Measurements from ENCODE around the gene RAB37.

The RAB37 gene

DNA sequence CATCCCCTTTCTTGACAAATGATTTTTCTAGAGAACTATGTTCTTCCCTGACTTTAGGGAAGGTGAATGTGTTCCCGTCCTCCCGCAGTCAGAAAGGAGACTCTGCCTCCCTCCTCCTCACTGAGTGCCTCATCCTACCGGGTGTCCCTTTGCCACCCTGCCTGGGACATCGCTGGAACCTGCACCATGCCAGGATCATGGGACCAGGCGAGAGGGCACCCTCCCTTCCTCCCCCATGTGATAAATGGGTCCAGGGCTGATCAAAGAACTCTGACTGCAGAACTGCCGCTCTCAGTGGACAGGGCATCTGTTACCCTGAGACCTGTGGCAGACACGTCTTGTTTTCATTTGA lies 31.7 kb downstream of the RAB37 start:
- Histone ChIP-seq H3K27me3 (ENCODE audit: insufficient read depth, low read length, poor library complexity, severe bottlenecking) (no peaks in the 10 kb centered on the region), H3K36me3 (ENCODE audit: insufficient read depth, low read length) (peaks cover 93% of the 10 kb centered on the region; the same call in 1 of the 2 replicates), H3K9me2 (replicated peaks; ENCODE audit: low read depth, low read length) (no peaks in the 10 kb centered on the region), H3K79me2 (ENCODE audit: insufficient read depth, low read length) (peaks cover 42% of the 10 kb centered on the region), H4K20me1 (ENCODE audit: insufficient read depth, low read length, poor library complexity, severe bottlenecking) (peaks cover 28% of the 10 kb centered on the region), H2AFZ (ENCODE audit: low read length) (no peak overlapping the region), H3K4me2 (ENCODE audit: low read depth, low read length, poor library complexity, severe bottlenecking) (no peak overlapping the region), H3F3A (ENCODE audit: low read depth) (no peaks in the 10 kb centered on the region), H3K4me3 (ENCODE audit: low read length, poor library complexity, severe bottlenecking) (no peak overlapping the region), H3K9ac (ENCODE audit: low read depth, low read length, poor library complexity, severe bottlenecking) (no peak overlapping the region), H3K9me3 (ENCODE audit: insufficient read depth, low read depth, low read length) (no peaks in the 10 kb centered on the region), H3K4me1 (ENCODE audit: insufficient read depth, low read length, poor library complexity, severe bottlenecking) (no peaks in the 10 kb centered on the region)
- TF ChIP-seq, protein P1, sequence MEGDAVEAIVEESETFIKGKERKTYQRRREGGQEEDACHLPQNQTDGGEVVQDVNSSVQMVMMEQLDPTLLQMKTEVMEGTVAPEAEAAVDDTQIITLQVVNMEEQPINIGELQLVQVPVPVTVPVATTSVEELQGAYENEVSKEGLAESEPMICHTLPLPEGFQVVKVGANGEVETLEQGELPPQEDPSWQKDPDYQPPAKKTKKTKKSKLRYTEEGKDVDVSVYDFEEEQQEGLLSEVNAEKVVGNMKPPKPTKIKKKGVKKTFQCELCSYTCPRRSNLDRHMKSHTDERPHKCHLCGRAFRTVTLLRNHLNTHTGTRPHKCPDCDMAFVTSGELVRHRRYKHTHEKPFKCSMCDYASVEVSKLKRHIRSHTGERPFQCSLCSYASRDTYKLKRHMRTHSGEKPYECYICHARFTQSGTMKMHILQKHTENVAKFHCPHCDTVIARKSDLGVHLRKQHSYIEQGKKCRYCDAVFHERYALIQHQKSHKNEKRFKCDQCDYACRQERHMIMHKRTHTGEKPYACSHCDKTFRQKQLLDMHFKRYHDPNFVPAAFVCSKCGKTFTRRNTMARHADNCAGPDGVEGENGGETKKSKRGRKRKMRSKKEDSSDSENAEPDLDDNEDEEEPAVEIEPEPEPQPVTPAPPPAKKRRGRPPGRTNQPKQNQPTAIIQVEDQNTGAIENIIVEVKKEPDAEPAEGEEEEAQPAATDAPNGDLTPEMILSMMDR (conservative IDR thresholded peaks at IDR 0.05; ENCODE audit: low read length), result no peak
- TF ChIP-seq EZH2phosphoT487 (IDR thresholded peaks at IDR 0.05; ENCODE audit: borderline replicate concordance), result no peak

DNA sequence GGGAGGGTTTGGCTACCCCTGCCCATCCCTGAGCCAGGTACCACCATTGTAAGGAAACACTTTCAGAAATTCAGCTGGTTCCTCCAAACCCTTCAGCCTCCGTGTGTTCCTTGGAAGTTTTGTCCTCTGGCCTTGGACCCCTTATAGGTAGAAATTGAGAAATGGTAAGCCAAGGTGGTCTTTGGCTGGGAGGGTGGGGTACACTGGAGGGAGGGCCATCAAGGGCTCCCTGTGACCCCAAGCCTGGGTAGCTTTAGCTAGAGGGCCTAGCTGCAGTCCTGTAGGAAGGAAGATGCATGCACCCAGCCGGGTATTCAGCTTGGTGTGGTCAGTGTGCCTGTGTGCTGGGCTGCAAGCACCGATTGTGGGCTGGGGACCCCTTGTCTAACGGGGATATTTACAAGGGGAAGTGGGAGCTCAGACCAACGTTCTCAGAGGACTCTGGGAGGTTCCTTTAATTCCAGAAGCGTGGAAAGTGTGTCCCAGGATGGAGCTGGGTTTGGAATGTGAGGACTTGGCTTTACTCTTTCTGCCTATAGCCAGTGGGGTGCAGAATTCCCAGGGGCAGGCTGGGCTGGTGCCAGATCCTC lies 32.3 kb downstream of the RAB37 start:
- H2AFZ ChIP-seq (ENCODE audit: low read length), result no peak overlapping the region
- H3K27me3 ChIP-seq (ENCODE audit: insufficient read depth, low read length, poor library complexity, severe bottlenecking), result no peaks in the 10 kb centered on the region
- no peaks in the 10 kb centered on the region for H3K9me3 ChIP-seq (ENCODE audit: insufficient read depth, low read depth, low read length)
- H3K4me2 ChIP-seq (ENCODE audit: low read depth, low read length, poor library complexity, severe bottlenecking), result no peak overlapping the region
- H3K36me3 ChIP-seq (ENCODE audit: insufficient read depth, low read length), result peaks cover 87% of the 10 kb centered on the region; the same call in 1 of the 2 replicates
- peaks cover 22% of the 10 kb centered on the region for H4K20me1 ChIP-seq (ENCODE audit: insufficient read depth, low read length, poor library complexity, severe bottlenecking)
- H3K79me2 ChIP-seq (ENCODE audit: insufficient read depth, low read length), result peaks cover 41% of the 10 kb centered on the region
- no peaks in the 10 kb centered on the region for H3F3A ChIP-seq (ENCODE audit: low read depth)
- no peaks in the 10 kb centered on the region for H3K9me2 ChIP-seq (replicated peaks; ENCODE audit: low read depth, low read length)
- TF ChIP-seq, protein P1 (conservative IDR thresholded peaks at IDR 0.05; ENCODE audit: low read length), result no peak
- no peak for TF ChIP-seq EZH2phosphoT487 (IDR thresholded peaks at IDR 0.05; ENCODE audit: borderline replicate concordance)
- H3K9ac ChIP-seq (ENCODE audit: low read depth, low read length, poor library complexity, severe bottlenecking), result no peak overlapping the region
- H3K4me3 ChIP-seq (ENCODE audit: low read length, poor library complexity, severe bottlenecking), result no peak overlapping the region
- H3K4me1 ChIP-seq (ENCODE audit: insufficient read depth, low read length, poor library complexity, severe bottlenecking), result no peaks in the 10 kb centered on the region

DNA sequence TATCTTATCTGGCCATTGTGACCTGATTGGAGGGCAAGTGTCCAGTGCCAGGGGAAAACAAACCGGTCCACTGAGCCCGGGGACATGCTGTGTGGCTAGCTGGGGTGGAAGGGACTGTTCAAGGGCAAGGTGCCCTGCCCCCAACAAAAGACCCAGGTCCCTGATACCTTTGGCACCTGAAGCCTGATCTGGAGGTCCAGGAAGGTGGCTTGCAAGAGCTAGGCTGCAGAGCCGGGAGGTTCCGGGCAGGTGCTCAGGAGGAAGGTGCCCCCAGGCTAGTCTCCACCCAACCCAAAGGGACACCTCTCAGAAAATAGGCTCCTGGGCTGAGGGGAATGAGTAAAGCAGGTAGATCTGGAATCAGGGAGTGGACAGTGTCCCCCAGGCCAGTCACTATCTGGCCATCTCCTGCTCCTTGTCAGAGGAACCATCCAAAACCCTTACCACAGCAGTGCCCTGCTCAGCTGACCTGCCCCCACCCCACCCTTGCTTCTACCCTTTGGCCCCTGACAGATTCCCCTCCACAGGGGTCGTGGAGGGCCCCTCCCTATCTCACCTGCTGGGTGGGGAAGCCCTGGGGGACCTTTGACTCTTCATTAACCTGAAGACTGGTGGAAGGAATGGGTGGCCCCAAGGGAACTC lies 32.9 kb downstream of the RAB37 start:
- Histone ChIP-seq H3K79me2 (ENCODE audit: insufficient read depth, low read length) (peaks cover 38% of the 10 kb centered on the region), H3K9ac (ENCODE audit: low read depth, low read length, poor library complexity, severe bottlenecking) (no peak overlapping the region), H3K9me3 (ENCODE audit: insufficient read depth, low read depth, low read length) (no peaks in the 10 kb centered on the region), H3K4me2 (ENCODE audit: low read depth, low read length, poor library complexity, severe bottlenecking) (no peak overlapping the region), H2AFZ (ENCODE audit: low read length) (no peak overlapping the region), H3K4me3 (ENCODE audit: low read length, poor library complexity, severe bottlenecking) (no peak overlapping the region), H3K36me3 (ENCODE audit: insufficient read depth, low read length) (peaks cover 81% of the 10 kb centered on the region; the same call in 1 of the 2 replicates), H3K9me2 (replicated peaks; ENCODE audit: low read depth, low read length) (no peaks in the 10 kb centered on the region), H3K27me3 (ENCODE audit: insufficient read depth, low read length, poor library complexity, severe bottlenecking) (no peaks in the 10 kb centered on the region), H3K4me1 (ENCODE audit: insufficient read depth, low read length, poor library complexity, severe bottlenecking) (no peaks in the 10 kb centered on the region), H3F3A (ENCODE audit: low read depth) (no peaks in the 10 kb centered on the region), H4K20me1 (ENCODE audit: insufficient read depth, low read length, poor library complexity, severe bottlenecking) (peaks cover 20% of the 10 kb centered on the region)
- TF ChIP-seq, protein P1 (conservative IDR thresholded peaks at IDR 0.05; ENCODE audit: low read length), result no peak
- no peak for TF ChIP-seq EZH2phosphoT487 (IDR thresholded peaks at IDR 0.05; ENCODE audit: borderline replicate concordance)

Data from Loucy (cell line).